Adrenal gland (tissue), 5 donors: ENCODE measurements around the gene MAP4K3.

Experiments used
- POLR2A ChIP-seq, 2 donors: fragments of 450-650 bp; IDR thresholded peaks; one replicate each; pipeline ENCODE4 v1.6.1; 2017; ENCODE audit warnings: antibody characterized with exemption in 2 of 2, mild to moderate bottlenecking in 2 of 2, moderate library complexity in 1 of 2
- TF ChIP-seq, protein P1 (sequence below), 6 experiments: fragments of 450-650 bp in 4 of 6; fragments of 200-600 bp in 2 of 6; sonication (generic) in 1 of 6; IDR thresholded peaks; 1 replicate in 5 of 6; 2 replicates in 1 of 6; pipeline versions ENCODE4 v1.5.1 to v1.8.0; 2016 to 2021; ENCODE audit warnings: antibody characterized with exemption in 6 of 6, mild to moderate bottlenecking in 2 of 6, moderate library complexity in 1 of 6
- donor health status: DM: no; HTN: no; CAD: no.

DNA sequence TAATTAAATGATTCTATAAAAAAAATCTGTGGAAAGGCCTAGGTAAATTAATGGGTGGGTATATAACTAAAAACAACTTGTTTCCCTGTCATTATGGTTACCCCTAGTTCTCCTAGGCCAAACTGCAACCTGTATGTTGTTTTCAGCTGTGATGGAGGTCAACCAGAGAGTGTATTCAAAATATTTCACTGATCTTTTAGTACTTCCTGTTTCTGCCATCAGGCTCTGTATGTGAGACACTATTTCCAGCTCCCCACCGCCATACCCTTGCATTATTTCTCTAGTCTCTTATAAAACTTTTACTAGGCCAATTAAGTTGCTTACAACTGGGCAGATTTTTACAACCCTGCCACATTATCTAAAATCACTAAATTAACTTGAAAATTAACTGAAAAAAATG, 172.4 kb downstream of the MAP4K3 start:
- TF ChIP-seq, protein P1, sequence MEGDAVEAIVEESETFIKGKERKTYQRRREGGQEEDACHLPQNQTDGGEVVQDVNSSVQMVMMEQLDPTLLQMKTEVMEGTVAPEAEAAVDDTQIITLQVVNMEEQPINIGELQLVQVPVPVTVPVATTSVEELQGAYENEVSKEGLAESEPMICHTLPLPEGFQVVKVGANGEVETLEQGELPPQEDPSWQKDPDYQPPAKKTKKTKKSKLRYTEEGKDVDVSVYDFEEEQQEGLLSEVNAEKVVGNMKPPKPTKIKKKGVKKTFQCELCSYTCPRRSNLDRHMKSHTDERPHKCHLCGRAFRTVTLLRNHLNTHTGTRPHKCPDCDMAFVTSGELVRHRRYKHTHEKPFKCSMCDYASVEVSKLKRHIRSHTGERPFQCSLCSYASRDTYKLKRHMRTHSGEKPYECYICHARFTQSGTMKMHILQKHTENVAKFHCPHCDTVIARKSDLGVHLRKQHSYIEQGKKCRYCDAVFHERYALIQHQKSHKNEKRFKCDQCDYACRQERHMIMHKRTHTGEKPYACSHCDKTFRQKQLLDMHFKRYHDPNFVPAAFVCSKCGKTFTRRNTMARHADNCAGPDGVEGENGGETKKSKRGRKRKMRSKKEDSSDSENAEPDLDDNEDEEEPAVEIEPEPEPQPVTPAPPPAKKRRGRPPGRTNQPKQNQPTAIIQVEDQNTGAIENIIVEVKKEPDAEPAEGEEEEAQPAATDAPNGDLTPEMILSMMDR (IDR thresholded peaks at IDR 0.05) = no peak
- no peak for TF ChIP-seq POLR2A (IDR thresholded peaks at IDR 0.05)
